Fibroblast of skin of abdomen (primary cell): ENCODE results near the gene TCEA2.
A peak's percentile ranks its signal among the peaks of the same experiment; 100 is the strongest.

Source experiments
- DNase-seq: peaks from one replicate; pipeline ENCODE4 v3.0.0-alpha.2; 2013

TCEA2 gene

DNA sequence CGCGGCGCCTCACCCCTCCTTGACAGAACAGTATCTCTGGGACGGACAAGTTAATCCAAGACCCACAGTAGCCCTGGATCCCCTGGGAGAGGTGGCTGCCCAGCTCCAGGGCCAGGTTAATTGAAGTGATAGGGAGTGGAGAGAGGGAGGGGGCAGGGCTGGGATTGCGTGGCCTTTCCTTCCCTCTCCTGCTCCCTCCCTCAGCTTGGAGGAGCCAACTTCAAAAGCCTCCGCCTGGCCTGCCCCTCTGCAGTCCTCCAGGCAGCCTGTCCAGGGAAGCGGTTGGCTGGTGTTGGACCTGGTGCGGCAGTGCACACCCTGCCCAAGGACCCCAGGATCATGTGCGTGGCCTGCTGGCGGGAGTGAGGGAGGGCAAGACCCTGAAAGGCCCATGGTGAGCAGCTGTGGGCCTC is 27.1 kb upstream of the TCEA2 start, which contains the start of gene C20orf204:
Gene C20orf204, plus strand, starts transcription at position 250 of the 413 bp plus-strand sequence. Its CDS starts 142 bp downstream, at position 392.
- no peak for DNase-seq

DNA sequence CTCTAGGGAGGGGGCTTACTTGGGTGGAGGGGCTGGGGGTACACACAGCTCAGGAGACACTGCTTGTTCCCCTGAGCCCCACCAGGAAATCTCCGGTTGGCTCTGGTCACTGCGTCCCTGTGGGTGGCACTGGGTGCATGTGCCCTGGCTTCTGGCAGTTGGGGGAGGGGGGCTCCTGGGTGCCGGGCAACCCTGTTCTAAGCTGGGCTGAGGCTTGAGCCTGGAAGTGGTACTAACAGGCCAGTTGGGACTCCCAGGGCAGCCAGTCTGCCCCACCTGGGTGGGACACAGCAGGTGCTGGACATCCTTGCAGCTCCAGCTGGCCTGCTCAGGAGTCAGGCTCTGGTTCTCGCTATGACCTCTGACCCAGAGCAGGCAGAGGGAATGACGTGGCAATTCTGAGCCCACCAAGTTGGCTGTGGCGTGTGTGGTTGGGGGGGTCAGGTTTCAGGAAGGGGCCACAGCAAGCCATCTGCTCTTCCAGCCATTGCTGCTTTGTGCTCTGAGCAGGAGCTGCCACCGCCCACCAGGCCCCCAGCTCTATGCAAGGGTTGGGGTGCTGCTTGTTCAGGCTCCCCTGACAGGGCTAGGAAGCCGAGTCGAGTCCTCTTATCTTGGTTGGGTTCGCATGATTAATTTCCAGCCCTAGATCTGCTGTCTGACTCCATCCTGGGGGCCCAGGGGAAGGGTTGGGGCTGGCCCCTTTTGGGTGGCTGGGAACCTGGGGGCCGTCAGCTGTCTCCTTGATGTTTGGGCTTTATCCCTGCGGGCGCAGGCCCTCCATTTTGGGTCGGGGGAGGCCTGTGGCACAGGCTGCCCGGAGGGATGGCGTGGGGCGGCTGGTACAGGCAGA is 26.4 kb upstream of the TCEA2 start:
- no peak for DNase-seq

DNA sequence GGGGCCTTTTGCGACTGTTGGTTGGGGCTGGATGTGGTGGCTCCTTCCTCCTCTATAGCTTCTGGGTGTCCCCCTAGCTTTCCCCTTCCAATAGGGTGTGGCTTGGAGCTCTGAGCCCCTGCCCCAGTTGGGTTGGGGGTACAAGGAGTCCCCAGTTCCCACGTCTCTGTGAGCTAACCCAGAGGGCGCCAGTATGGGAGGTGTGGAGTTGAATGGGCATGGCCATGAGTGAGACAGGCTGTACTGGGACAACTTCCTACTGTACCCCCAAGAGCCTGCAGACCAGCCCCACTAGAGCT is 25.9 kb upstream of the TCEA2 start:
- no peak for DNase-seq

DNA sequence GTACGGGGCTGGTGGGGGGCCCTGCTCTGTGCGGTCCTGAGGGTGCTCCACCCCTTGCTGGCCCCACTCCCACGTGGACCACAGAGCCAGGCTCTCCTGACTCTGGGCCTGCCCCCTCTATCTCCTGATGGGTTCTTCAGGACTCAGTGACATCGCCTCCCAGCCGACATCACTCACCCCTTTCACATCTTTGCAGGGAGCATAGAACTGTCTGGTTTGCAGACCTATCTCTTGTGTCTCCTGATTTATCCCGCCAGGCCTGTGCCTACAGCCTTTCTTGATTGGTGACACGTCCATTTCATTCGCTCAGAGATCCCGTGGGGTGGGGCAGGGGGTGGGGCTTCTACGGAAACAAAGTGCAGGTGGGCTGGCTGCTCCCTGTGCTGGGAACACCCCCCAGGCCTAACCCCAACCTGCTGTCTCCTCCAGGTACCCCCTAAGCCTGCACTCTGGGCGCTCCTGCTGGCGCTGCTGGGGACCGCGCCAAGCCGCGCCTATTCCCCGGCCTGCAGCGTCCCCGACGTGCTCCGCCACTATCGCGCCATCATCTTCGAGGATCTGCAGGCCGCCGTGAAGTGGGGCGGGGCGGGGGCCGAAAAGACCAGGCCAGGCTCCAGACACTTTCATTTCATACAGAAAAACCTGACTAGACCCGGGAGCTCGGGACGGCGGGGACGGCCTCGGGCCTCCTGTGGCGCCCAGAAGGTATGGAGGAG is 25.3 kb upstream of the TCEA2 start:
- DNase-seq, result no peak

DNA sequence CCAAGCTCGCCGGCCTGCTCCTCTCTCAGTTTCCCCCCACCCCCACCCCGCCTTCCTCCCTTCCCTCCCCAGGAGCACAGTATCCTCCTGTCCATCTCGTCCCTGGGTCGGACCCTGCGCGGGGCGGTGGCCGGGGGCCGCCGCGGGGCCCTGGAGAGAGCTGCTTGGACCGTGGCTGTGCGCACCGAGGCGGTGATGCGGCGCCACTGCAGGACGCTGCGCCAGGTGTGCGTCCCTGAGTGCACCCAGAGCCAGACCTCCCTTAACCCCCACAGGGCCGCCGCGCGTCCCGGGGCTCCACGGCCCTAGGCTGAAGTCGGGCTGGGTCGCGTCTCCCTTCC is 24.8 kb upstream of the TCEA2 start:
- DNase-seq, result no peak

DNA sequence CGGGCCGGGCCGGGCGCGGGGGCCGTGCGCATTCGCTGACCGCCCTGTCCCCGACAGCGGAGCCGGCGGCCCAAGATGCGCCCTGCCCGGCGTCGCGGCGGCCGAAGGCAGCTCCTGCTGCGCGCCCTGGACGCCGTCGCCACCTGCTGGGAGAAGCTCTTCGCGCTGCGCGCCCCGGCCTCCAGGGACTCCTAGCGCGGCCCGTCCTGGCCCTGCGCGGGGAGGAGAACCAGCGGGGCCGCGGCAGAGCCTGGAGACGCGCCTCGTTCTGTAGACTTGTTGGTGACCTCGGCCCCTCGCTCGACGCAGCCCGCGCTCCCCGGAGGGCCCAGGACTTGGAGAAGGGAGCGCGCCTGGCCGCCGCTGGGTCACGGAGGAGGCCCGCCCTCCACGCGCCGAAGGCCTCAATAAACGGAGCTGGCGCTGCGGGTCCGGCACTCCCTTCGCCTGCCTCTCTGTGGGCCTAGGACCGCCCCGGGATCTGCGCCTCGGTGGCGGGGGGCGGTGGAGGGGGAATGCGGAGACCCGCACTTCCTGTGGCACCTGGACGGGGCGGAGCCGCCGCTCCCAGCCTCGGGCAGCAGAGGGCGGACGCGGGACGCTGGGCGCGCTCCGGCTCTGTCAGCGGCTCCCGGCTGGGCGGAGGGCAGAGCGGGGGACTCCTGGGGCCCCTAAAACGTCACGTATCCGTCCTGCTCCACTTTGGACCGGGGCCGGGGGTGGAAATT is 24.3 kb upstream of the TCEA2 start:
- DNase-seq, result peak; percentile 46

DNA sequence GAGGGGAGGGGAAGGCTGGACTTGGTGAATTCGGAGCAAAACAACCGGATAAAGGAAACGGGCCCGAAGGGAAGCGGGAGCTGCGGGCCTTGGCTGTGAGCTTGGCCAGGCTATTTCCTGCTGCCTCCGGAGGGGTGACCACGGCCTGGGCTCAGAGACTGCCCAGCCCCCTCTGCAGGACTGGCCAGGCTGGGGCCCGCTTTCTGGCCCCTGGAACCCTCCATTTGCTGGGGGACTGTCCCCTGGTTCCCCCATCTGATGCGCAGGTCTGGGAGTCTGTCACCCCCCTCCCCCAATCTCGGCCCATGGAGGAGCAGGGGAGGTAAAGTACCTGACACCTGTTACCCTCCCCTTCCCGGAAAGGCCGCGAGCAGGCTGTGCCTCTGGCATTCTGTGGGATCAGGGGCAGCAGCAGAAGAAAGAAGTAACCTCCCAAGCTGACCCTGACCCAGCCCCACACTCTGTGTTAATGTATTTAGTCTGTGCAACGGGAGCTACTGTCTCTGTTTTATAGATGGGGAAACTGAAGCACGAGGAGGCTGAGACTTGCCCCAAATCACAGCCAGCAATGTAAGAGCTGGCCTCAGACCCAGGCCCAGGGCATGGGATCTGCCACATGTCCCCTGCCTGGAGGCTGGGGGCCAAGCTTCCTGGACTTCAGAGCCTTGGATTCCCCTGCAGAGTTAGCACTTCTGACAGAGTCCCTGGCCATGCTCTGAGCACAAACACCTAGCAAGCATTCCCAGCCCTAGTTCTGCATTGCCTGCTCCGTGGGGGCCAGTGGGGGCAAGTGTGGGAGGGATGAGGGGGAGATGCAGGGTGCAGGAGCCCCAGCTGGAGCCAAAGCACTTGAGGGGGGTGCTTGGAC is 23.5 kb upstream of the TCEA2 start:
- DNase-seq, result no peak

DNA sequence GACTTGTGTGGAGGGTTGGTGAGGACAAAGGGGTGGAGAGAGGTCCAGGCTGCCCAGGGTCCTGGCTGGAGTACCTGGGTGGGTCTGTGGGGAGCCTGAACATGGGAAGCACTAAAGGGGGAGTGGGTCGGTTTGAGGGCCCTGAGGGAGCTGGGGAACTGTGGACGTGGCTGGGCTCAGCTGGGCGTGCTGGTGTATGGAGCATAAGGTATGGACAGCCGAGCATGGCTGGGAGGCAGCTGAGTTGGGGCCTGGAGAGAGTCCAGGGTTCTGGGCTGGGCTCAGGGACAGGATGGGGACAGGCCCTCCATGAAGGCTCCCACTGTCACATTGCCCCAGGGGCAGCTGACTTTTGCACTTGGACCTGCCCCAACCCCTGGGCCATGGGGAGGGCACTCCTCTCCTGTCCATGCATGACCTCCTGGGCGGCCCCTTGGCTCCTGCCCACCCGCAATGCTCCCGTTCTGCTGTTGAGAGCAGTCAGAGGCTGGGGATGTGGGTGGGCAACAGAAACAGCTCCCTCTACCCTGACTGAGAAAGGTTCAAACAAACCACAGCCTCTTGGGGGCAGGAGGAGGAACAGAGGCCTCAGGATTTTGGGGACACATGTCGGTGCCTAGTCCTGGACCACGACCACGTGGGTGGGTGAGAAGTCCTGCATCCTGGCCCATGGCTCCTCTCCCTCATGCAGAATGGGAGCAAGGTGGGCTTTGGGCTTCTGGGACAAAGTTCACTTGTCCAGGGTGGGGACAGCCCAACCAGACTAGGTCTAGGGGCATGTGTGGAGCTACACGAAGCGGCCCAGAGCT is 22.6 kb upstream of the TCEA2 start:
- DNase-seq, result no peak

DNA sequence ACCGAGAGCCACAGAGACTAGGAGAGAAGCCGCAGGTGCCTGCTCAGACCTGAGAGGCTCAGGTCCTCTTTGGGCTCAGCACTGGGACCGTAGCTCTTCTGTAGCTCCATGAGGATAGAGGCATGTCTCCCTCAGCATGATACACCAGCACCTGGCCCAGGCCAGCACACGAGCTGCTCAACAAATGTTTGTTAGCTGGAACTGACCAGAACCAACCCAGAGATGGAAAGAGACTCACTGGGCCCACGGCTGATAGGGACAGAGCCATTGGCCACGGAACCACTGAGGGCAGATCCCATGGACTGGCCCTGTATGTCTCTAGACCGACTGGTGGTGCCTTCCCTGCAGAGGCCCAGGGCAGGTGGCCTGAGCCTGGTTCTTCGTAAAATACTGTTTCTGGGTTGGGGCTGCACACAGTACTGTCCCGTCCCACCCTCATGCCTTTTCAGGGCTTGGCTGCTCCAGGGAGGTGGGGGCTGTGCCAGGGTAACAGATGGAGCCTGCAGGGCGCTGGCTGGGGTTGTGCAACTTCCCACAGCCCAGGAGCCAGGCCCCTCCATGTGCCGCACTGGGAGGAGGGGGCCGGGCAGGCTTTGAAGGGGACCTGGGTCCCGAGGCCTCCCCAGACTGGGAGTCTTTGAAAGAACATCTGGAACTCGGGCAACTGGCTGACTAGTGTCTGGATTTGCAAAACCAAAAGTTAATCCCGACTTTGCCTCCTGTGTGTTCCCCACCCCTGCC is 21.8 kb upstream of the TCEA2 start:
- DNase-seq, result no peak

DNA sequence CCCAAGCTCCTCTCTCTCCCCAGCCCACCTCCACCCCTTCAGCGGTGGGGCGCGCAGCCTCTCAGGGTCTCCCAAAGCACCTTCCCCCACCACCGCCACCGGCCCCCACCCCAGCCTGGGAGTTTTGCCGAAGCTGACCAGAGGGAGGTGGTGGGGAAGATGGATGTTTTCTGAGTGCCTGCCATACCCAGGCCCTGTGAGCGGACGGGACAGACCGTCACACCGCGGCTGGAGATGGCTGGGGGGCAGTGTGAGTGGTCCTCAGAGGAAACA is 21.3 kb upstream of the TCEA2 start:
- DNase-seq, result no peak

DNA sequence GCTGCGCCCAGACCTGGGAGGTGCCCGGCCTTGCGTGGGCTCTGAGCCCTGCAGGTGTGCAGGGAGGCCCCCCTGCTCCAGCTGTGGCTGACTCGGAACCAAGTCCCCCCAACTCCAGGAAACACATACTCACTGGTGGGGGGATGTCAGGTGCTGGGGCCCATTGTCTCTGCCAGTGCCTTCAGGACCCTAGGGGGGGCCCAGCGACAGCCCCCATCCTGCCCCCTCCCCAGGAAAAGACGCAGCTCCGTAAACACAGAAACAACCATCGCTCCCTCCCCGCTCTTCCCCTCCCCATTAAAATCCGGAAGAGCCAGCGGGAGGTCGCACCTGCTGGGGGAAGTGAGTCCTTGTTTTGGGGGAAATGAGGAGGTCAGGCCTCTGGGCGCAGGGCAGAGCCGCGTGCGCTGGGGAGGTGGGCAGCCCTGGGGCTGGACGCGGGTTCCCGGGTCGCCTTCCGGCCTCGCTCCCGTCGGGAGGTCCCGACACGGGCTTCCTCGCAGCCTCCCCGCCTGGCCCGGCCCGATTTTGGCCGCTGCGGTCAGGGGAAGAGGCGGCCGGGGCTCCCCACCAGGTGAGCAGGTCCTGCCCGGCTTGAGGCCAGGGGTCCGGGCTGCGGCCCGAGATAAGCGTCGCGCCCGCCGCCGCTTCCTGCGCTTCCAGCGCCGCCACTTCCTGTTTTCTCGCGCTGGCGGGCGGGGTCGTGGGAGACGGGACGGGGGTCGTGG is 20.8 kb upstream of the TCEA2 start:
- no peak for DNase-seq

DNA sequence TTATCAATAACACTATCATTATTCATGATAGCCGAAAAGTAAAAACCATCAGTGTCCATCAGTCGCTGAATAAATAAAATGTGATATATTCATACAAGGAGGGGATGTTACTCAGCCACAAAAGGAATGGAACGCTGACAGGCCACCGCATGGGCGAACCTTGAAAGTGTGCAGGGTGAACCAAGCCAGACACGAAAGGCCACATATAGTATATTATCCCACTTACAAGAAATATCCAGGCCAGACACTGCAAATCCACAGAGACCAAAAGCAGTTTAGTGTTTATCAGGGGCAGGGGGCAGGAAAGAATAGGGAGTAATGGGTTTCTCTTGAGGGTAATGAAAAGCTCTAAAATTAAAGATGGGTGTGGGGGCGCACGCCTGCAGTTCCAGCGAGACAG is 19.2 kb upstream of the TCEA2 start:
- no peak for DNase-seq

DNA sequence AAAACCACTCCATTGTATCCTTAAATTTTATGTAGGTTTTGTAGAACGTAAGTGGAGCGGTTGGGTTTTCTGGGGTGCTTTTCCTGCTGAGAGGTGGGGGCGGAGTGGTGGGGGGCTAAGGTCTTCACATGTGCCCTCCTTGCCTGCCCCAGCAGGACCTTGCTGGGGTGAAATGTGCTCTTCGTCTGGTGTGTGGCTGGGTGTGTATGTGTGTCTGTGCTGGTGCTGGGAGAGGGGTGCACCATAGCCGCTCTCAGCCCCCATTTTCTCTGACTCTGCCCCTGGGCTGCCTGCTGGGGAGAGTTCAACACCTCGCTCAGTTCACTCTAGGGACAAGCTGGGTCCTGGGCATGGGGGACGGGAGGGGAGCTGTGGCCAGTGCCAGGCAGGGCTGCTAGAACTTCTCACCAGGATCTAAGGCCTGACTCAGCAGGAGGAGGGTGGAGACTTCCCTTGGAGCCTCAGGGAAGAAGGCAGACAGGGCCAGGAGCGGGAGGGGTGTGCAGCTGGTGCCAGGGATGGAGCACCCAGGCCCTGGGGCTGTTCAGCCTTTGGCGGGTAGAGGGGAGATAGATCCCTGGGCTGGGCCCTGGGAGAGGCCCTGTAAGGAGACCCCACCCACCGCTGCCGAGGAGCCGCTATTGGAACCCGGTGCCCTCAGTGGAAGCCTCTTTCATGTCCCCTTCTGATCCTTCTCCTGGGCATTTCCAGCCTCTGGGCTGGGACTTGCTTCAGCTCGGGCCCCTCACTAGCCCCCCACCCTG is 18.3 kb upstream of the TCEA2 start:
- DNase-seq, result peak; percentile 22

DNA sequence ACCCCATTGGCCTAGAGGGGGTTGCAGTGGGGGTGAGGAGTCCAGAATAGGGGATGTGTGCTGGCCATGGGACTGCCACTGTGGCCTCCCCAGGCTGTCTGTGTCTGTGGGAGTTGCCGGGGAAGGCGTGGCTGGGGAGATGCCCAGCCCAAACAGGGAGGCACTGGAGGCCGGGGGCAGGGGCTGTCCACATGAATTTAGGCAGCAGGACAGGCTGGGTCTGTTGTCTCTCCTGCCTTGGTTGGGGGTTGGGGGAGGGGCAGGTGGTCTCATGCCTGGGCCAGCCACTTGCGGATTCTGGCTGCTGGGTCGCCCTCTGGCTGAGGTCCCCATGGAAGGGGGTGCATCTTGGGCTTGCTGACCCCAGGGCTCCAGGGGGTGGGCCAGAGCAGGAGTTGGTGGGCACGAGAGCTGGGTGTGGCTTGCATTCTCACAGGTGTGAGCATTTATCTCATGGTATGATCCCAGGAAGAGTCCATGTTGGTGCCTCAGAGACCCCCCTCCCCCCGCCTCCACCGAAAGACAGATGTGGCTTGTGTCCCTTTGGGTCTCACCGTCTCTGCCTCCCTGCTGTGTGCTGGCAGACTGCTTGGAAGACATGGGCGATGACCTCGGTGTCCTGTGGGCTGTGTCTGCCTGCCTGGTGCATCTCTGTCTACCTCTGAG is 17.5 kb upstream of the TCEA2 start:
- no peak for DNase-seq

DNA sequence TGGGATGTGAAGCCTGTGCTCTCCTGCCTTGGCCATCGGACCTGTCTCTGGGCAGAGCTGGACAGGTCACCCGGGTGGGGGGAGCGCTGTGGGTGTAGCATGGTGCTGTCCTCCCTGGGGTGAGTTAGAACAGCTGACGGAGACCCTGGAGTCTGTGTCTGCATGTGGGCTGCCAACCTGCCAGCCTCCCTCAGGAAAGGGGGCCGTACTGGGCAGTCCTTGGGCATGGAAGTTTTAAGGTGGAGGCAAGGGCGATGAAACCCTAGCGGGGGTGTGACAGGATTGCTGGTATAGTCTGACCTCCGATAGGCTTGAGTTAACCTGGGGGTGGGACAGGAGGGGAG is 16.0 kb upstream of the TCEA2 start:
- DNase-seq, result no peak

DNA sequence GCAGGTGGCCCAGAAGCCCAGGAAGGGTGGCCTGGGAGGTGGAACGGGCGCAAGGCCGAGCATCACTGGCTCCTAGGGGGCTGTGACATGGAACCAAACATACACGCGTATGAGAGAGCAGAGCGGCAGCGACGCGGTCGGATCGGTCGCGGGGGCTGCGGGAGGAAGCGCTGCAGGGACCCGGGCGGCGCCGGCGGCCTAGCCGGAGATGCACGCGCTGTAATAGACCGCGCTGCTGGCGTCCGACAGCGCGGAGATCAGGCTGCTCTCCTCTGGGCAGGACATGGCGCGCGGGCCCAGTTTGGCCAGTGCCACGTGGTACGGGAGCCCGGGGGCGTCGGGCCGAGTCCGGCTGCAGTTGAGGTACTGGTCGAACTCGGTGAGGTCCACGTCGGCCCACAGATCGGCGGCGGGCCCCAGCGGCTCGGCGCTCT is 15.0 kb upstream of the TCEA2 start:
- DNase-seq, result no peak

DNA sequence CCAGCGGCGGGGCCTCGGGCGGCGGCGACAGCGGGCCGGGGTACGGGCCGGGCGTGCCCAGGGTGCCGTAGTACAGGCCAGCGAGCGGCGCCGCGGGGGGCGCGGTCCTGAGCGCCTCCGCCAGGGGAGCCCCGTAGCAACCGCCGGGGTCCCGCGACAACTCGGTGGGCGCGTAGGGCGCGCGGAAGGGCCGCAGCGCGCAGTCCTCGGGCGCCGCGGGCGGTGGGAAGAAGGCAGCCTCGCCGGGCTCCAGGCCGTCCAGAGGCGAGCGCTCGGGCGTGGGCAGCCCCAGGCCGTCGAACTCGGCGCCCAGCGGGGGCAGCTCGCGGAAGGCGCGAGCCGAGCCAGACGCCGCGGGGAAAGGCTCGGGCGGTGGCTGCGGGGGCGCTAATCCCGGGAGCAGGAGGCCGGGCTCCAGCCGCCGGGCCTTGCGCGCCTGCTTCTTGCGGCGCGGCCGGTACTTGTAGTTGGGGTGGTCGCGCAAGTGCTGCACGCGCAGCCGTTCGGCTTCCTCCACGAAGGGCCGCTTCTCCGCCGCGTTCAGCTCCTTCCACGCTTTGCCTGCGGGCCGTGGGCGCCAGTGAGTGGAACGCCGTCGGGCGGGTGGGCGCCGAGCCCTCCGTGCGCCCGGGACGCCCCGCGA is 14.5 kb upstream of the TCEA2 start:
- DNase-seq, result no peak

DNA sequence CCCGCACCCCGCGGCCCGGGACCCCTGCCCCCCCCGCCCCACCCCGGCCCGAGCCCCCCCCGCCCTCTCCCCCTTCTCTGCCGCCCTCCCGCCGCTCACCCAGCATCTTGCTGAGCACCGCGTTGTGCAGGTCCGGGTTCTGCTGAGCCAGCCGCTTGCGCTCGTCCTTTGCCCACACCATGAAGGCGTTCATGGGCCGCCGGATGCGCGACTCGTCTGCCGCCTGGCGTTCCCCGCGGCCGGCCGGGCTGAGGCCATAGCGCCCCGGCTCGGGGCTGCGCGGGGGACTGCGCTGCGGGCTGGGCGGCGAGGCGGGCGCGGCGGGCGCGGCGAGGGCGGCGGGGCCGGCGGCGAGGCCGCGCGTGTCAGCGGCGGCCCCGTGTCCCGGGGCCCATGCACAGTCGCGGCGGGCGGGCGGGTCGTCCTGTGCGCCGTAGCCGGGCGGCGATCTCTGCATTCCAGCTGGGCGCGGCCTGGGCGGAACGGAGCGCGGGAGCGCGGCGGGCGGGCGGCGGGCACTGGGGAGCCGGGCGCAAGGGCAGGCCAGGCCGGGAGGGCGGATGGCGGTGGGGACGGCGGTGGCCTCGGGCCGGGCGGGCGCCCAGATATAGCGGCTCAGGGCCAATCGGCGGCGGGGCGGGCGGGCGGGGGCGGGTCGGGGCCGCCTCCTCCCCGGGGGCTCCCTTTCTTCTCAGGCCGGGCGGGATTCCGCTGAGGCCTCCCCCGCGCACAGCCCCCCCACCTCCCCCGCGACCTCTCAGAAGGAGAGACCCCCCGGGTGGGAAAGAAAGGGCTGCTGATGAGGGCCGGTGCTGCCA is 13.7 kb upstream of the TCEA2 start, which contains the start of gene SOX18:
Gene SOX18, minus strand, starts transcription at position 580 of the 818 bp plus-strand sequence. Its CDS starts 123 bp downstream, at position 457.
- peak; percentile 19 for DNase-seq
